Fibroblast of lung (primary cell): ENCODE data around the gene MYO18A. TPM values are rescaled to one million over a fixed set of nuclear protein-coding genes. Genes with fewer than 3 reads are reported as not detected.

Experiments
- DNase-seq, 2 donors: peaks; one replicate each; pipeline versions ENCODE4 v3.0.0 to v3.0.0-alpha.2; 2010; ENCODE audit warnings: low read depth in 2 of 2
- H2AFZ ChIP-seq: 2 replicates; pipeline ENCODE4 v1.5.1; 2012; ENCODE audit warnings: low read length, control low read depth, inconsistent platforms
- H3K27ac ChIP-seq: 2 replicates; pipeline ENCODE4 v1.5.1; 2011; ENCODE audit warnings: low read length, control low read depth; ENCODE audit not compliant: insufficient read depth
- H3K27me3 ChIP-seq: 2 replicates; pipeline ENCODE4 v1.5.1; 2011; ENCODE audit warnings: mild to moderate bottlenecking, low read length; ENCODE audit not compliant: control insufficient read depth, insufficient read depth
- H3K36me3 ChIP-seq: 2 replicates; pipeline ENCODE4 v1.5.1; 2011; ENCODE audit warnings: low read length; ENCODE audit not compliant: control insufficient read depth, insufficient read depth
- H3K4me1 ChIP-seq: 2 replicates; pipeline ENCODE4 v1.5.1; 2011; ENCODE audit warnings: low read length; ENCODE audit not compliant: control insufficient read depth, insufficient read depth; ENCODE audit errors: extremely low read depth
- H3K4me2 ChIP-seq: 2 replicates; pipeline ENCODE4 v1.5.1; 2011; ENCODE audit warnings: low read length, control low read depth; ENCODE audit not compliant: insufficient read depth; ENCODE audit errors: extremely low read depth
- H3K4me3 ChIP-seq, 4 experiments: fragments of 200-600 bp in 1 of 4; sonication (generic) in 1 of 4; replicated peaks in 1 of 4; 2 replicates each; pipeline ENCODE4 v1.5.1; 2011 to 2016; ENCODE audit warnings: low read length in 4 of 4, low read depth in 3 of 4, mild to moderate bottlenecking in 3 of 4, control low read depth in 2 of 4, inconsistent platforms in 1 of 4, mixed read lengths in 1 of 4; ENCODE audit not compliant: insufficient read depth in 1 of 4; ENCODE audit errors: control extremely low read depth in 1 of 4
- H3K79me2 ChIP-seq: 2 replicates; pipeline ENCODE4 v1.5.1; 2012; ENCODE audit warnings: mild to moderate bottlenecking, low read length, inconsistent platforms; ENCODE audit not compliant: control insufficient read depth, insufficient read depth
- H3K9ac ChIP-seq: 2 replicates; pipeline ENCODE4 v1.5.1; 2011; ENCODE audit warnings: mild to moderate bottlenecking, low read length, control low read depth; ENCODE audit not compliant: insufficient read depth
- H3K9me3 ChIP-seq: 2 replicates; pipeline ENCODE4 v1.5.1; 2012; ENCODE audit warnings: low read depth, low read length; ENCODE audit not compliant: control insufficient read depth, insufficient read depth
- H4K20me1 ChIP-seq: 2 replicates; pipeline ENCODE4 v1.5.1; 2011; ENCODE audit warnings: low read length; ENCODE audit not compliant: control insufficient read depth, insufficient read depth; ENCODE audit errors: extremely low read depth
- EZH2 ChIP-seq: IDR thresholded peaks from 2 replicates; pipeline ENCODE4 v1.5.1; 2012; ENCODE audit warnings: low read length, control low read depth, mild to moderate bottlenecking; ENCODE audit errors: missing control alignments
- polyA plus RNA-seq, 2 donors: library from polyadenylated mRNA; depleted of rRNA in 1 of 2; stranded (reverse) in 1 of 2; unstranded in 1 of 2; fragments of >200 nt; gene quantifications; 2 replicates each; pipeline ENCODE4 v1.2.1, GENCODE V29; 2011 to 2012; ENCODE audit warnings: missing spikeins in 1 of 2
- total RNA-seq: library from RNA; depleted of rRNA; stranded (reverse); fragments of >200 nt; gene quantifications from 2 replicates; pipeline ENCODE4 v1.2.1, GENCODE V29; 2014
- TF ChIP-seq, protein P1 (sequence below), 2 donors: IDR thresholded peaks in 1 of 2; conservative IDR thresholded peaks in 1 of 2; 1 replicate in 1 of 2; 2 replicates in 1 of 2; pipeline ENCODE4 v1.5.1; 2011 to 2012; ENCODE audit warnings: low read length in 2 of 2, control low read depth in 1 of 2, inconsistent platforms in 1 of 2, low read depth in 1 of 2, mild to moderate bottlenecking in 1 of 2

Gene MYO18A
- total and polyA plus RNA-seq, 2 donors (not counting 1 experiment from before 2014, with no cell fraction given) = 11.7 to 133 TPM

DNA sequence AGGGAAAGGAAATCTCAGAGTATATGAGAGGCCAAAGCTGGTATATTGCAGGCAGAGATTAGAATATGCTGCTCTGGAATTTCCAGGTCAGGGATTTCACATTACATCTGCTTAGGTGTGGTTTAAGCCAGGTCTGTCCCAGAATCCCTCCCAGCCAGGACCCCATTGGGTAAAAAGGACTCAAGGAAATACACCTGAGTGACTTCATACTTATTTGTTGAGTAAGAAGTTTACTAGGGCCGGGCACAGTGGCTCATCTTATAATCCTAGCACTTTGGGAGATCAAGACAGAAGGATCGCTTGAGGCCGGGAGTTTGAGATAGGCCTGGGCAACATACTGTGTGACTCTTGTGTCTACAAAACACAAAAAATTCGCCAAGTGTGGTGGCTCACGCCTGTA, 130.0 kb downstream of the MYO18A start:
- H3K9me3 ChIP-seq = no peaks in the 10 kb centered on the region
- no peak overlapping the region for H3K9ac ChIP-seq
- H4K20me1 ChIP-seq = no peaks in the 10 kb centered on the region
- H3K79me2 ChIP-seq = no peaks in the 10 kb centered on the region
- no peak overlapping the region for H3K27ac ChIP-seq
- no peak for DNase-seq
- no peaks in the 10 kb centered on the region for H3K36me3 ChIP-seq
- H3K27me3 ChIP-seq = peaks cover 21% of the 10 kb centered on the region
- no peak overlapping the region for H2AFZ ChIP-seq
- no peaks in the 10 kb centered on the region for H3K4me1 ChIP-seq
- H3K4me2 ChIP-seq = no peak overlapping the region
- H3K4me3 ChIP-seq = no peak overlapping the region
- TF ChIP-seq, protein P1, sequence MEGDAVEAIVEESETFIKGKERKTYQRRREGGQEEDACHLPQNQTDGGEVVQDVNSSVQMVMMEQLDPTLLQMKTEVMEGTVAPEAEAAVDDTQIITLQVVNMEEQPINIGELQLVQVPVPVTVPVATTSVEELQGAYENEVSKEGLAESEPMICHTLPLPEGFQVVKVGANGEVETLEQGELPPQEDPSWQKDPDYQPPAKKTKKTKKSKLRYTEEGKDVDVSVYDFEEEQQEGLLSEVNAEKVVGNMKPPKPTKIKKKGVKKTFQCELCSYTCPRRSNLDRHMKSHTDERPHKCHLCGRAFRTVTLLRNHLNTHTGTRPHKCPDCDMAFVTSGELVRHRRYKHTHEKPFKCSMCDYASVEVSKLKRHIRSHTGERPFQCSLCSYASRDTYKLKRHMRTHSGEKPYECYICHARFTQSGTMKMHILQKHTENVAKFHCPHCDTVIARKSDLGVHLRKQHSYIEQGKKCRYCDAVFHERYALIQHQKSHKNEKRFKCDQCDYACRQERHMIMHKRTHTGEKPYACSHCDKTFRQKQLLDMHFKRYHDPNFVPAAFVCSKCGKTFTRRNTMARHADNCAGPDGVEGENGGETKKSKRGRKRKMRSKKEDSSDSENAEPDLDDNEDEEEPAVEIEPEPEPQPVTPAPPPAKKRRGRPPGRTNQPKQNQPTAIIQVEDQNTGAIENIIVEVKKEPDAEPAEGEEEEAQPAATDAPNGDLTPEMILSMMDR (conservative IDR thresholded peaks at IDR 0.05 in 1 of 2, IDR thresholded peaks at IDR 0.05 in 1 of 2; ENCODE audit: low read depth in 1 of 2, low read length in 2 of 2) = no peak
- no peak for TF ChIP-seq EZH2

DNA sequence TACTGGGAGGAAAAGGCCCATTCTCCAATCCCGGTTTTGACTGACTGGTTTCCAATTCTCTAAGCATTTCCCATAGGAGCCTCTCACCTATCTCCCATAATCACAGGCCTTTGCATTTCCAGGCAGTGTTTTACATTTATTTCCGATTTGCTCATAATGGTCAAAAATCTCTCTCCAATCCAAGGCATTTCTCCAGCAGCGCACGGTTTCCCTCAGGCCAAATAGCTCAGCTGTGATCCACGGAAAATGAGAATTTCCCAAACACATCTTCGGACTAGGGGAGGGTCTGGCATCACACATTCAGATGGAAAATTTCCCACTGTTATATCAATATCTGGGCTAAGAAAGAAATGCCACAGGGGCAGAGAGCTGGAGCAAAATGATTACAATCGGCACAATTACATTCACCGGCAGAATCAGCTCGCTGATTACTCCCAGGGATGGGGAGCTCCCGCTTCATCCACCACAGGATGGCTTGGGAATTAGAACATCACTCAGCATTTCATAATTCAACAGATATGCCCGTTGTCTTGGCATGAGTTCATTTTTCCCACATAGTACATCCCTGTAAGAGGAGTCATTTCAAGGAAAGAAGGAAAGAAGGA, 130.6 kb downstream of the MYO18A start:
- no peak overlapping the region for H3K27ac ChIP-seq
- H3K4me1 ChIP-seq = no peaks in the 10 kb centered on the region
- TF ChIP-seq, protein P1 (conservative IDR thresholded peaks at IDR 0.05 in 1 of 2, IDR thresholded peaks at IDR 0.05 in 1 of 2; ENCODE audit: low read depth in 1 of 2, low read length in 2 of 2) = no peak
- TF ChIP-seq EZH2 = no peak
- H3K36me3 ChIP-seq = no peaks in the 10 kb centered on the region
- H3K79me2 ChIP-seq = no peaks in the 10 kb centered on the region
- no peaks in the 10 kb centered on the region for H3K9me3 ChIP-seq
- H3K27me3 ChIP-seq = peaks cover 19% of the 10 kb centered on the region
- H3K9ac ChIP-seq = no peak overlapping the region
- H3K4me2 ChIP-seq = no peak overlapping the region
- H4K20me1 ChIP-seq = no peaks in the 10 kb centered on the region
- no peak overlapping the region for H2AFZ ChIP-seq
- no peak overlapping the region for H3K4me3 ChIP-seq
- no peak for DNase-seq

DNA sequence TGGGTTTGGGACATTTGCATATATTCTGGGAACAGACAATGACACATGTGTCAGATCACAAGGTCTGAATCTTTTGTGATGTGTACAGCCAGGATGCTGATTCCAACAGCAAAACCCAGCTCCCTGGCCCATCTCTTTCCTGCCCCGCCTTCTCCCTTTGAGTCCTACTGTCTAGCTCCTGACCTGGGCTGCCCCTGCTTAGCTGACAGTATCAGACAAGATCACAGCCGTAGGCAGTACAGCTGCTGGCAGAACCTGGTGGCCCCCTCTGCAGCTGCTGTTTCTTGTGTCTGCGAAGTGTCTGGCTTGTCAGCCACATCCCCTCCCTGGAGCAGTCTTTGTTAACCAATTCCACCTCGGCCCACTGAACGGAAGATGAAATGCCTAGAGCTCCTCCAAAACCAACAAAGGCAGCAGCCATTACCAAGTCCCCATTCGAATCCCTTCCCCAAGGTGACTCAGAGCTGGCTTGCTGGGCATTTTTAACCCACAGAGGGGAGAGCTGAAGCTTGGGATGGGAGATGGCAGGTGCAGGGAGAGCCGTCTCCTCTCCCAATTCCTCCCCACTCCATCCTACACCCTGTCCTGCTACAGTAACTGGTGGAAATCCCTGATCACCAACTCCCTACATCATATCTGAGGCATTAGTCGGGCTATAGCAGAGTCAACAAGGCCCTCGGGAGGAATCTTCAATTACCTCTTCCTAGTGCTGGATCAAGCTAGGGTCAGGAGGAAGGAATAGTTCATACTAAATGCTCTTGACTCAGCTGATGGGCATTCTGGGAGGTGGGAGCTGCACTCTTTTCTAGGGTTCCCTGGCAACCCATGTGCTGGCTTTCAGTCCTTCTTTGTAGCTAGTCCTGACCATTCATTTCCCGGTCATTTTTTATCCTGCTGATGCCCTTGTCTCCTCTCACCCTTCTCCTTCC, 131.5 kb downstream of the MYO18A start:
- Histone ChIP-seq H2AFZ (no peak overlapping the region), H3K4me2 (no peak overlapping the region), H3K9me3 (no peaks in the 10 kb centered on the region), H3K27me3 (peaks cover 16% of the 10 kb centered on the region), H3K79me2 (no peaks in the 10 kb centered on the region), H3K36me3 (no peaks in the 10 kb centered on the region), H3K4me1 (no peaks in the 10 kb centered on the region), H3K4me3 (no peak overlapping the region), H3K27ac (no peak overlapping the region), H3K9ac (no peak overlapping the region), H4K20me1 (no peaks in the 10 kb centered on the region)
- peak in 1 of 2 donors; percentile 42 for DNase-seq
- no peak for TF ChIP-seq EZH2
- TF ChIP-seq, protein P1 (conservative IDR thresholded peaks at IDR 0.05 in 1 of 2, IDR thresholded peaks at IDR 0.05 in 1 of 2; ENCODE audit: low read depth in 1 of 2, low read length in 2 of 2) = no peak
